Omental fat pad (tissue), 4 donors: ENCODE results near the gene C10orf90. TPM values are rescaled to one million over a fixed set of nuclear protein-coding genes. Genes with fewer than 3 reads are reported as not detected.

ENCODE experiments used
- ATAC-seq: fragments of 150-250 bp; one replicate; pipeline ENCODE4 v1.9.1; 2016; ENCODE audit warnings: mild to moderate bottlenecking, moderate library complexity; ENCODE audit not compliant: low FRiP score
- DNase-seq: peaks from one replicate; pipeline ENCODE4 v3.0.0-alpha.2; 2019; ENCODE audit warnings: low spot score
- CTCF ChIP-seq, 3 donors: fragments of 450-650 bp; IDR thresholded peaks; one replicate each; pipeline ENCODE4 v1.5.1; 2016 to 2017; ENCODE audit warnings: antibody characterized with exemption in 3 of 3, mild to moderate bottlenecking in 3 of 3, moderate library complexity in 2 of 3
- total RNA-seq, 4 donors: library from RNA; depleted of rRNA; stranded (reverse); fragments of >200 nt; gene quantifications; one replicate each; pipeline ENCODE4 v1.1.0, GENCODE V29; 2016

Gene C10orf90
- total RNA-seq, 4 donors from 2014 or later = 0.72 to 0.75 TPM; not detected in 2

DNA sequence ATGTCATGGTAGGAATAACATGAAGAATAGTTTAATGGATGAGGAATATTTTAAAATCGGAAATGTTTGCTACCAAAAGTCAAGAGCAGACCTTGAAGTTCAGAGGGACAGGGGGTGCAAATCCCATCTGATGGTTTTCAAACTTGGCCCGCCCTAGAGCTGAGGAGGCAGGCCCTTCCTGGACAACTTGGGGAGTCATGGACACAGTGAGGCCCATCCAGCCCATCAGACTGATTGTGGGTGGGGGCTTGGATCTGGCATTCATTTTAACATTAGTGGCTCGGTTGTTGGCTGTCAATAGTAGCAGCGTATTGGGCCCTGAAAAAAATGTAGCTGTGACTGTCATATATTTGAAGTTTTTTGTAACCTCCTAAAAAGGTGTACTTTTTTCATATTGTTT is 2.0 kb downstream of the C10orf90 start:
- ATAC-seq (no peak), DNase-seq (no peak)
- no peak for TF ChIP-seq CTCF (IDR thresholded peaks at IDR 0.05)

DNA sequence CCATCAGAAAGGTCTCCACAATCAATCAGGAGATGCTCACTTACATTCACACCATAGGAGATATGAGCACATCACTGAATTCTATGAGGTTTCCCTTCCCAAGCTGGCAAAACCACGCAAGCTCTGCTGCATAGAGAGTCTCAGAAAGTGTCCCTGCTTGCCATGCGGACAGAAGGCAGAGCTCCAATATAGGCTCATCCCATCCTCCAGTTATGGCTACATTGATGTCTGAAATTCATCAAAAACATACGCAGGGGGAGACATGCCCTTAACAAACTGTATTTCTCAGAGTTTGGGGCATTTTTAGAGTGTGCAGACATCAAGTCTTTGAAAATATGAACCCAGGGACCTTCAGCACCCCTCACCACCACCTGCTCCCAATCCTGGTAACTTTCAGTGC is 2.9 kb downstream of the C10orf90 start:
- ATAC-seq = no peak
- no peak for TF ChIP-seq CTCF (IDR thresholded peaks at IDR 0.05)
- DNase-seq = no peak

DNA sequence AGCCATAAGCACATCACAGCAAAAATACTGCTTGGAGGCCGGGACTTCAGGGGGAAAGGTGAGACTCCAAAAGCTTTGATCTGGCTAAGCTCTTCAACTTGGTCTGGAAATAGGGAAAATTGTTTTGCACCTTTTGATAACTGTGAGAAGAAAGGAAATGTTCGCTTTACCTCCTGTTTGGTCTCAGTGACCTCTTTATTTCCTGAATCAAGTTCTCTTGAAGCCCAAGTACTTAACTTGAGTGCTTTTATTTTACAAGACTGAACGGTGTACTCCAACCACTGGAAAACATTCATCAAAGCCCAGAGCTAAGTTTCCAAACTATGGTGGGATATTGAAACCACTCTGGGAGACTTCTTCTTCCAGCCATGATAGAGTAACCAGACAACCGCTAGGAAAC is 5.3 kb downstream of the C10orf90 start:
- ATAC-seq (no peak), DNase-seq (no peak)
- TF ChIP-seq CTCF (IDR thresholded peaks at IDR 0.05) = no peak

- ATAC-seq (no peak), DNase-seq (no peak)
- no peak for TF ChIP-seq CTCF (IDR thresholded peaks at IDR 0.05)
Measured at GRCh38 chr10:126663880-126664279, 6.6 kb downstream of the C10orf90 start.

DNA sequence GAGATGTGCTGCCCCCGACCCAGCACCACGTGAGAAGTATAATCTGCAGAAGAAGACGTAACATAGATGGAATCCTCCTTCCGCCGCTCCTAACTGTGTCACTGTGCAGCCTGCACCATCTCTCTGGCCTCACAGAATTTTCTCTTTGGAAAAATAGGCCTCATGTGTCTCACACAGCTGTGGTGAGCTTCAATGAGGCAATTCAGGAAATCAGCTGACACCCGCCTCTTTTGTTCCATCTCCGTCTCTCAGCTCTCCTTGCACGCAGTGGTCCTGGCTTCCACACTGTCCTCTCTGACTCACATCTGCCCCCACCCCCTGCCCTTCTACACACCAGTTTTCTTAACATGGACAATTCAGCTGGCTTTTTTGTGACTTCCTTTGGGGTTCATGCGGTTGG is 7.2 kb downstream of the C10orf90 start:
- no peak for ATAC-seq
- TF ChIP-seq CTCF (IDR thresholded peaks at IDR 0.05) = no peak

DNA sequence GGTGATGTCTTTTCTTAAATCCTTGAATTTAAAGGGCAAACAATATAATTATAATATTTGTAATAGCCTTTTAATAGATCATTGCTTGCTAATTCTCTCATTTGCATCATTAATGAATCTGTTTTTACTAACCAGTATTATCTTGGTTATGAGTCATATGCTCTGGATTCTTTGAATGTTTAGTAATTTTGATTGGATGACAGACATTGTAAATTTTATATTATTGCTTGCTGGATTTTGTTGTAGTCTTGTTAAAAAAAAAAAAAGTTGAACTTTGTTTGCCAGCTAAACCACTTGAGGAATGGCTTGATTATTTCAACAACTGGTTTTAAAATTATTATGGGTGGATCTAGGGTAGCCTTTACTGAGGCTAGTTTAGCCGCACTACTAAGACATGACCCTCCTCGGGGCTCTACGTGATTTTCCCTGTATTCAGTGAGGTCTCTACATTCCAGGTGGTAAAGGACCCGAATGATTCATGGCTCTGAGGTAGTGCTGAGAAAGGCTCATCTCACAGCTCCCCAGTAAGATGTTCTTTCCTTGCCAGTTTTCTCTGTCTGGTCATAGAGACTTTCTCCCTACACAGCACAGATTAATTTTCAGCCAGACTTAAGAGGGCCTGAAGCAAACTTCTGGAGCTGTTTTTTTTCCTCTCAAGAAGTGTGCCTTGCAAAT is 8.5 kb downstream of the C10orf90 start:
- DNase-seq = no peak
- TF ChIP-seq CTCF (IDR thresholded peaks at IDR 0.05) = no peak
- ATAC-seq = no peak

More for the DNA sequence above, 7.2 kb downstream of the C10orf90 start:
- DNase-seq = no peak

DNA sequence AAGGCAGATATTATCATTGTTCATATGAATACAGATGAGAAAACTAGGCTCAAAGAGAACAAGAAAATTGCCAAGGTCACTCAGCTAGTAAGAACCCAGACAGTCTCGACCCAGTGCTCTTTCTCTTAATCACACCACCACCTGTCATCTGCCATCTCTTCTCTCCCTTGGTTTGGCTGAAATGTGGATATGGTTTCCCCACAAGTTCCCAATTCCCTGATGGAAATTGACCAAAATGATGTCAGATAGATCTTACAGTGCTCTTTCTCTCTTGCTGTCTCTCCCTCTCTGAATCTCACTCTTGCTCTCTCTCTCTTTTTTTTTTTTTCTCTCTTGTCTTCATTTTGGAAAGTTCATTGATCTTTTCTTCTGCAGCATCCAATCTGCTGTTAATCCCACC is 9.1 kb downstream of the C10orf90 start:
- no peak for TF ChIP-seq CTCF (IDR thresholded peaks at IDR 0.05)
- DNase-seq = no peak
- no peak for ATAC-seq
